ENCODE measurements around the gene PRKG1. TPM values are rescaled to one million over a fixed set of nuclear protein-coding genes. Genes with fewer than 3 reads are reported as not detected.
"Not testable (repeated sequence)": the region's sequence is repeated elsewhere in the genome, so short reads cannot be mapped to it uniquely, and the experiment has no call there.

The PRKG1 gene
- polyA plus RNA-seq, 1 donor = 38.2 TPM

DNA sequence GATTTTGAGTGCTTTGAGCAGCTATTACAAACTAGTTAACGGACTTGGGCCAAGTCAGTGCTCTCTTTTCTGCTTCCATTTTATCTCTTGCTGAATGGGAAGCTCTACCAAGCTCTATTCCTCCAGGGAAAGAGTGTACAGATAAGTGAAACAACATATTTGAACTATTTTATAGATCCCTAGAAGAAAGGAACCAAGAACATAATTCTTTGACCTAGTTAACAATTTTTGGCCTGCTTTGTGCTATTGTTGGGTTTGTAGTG, 244.8 kb downstream of the PRKG1 start:
- DNase-seq (ENCODE audit: low read depth) = no peak

DNA sequence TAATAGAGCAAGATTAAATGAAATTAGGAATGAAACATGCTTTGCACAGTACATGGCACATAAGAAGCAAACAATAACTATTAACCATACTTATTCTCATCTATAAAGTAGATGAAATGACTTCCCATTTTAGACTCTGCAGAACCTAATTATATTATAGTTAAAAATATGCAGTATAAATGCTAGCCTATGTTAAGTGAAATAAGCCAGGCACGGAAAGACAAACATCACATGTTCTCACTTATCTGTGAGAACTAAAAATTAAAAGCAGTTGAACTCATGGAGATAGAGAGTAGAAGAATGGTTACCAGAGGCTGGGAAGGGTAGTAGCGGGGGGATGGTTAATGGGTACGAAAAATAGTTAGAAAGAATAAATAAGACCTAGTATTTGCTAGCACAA, 247.0 kb downstream of the PRKG1 start:
- DNase-seq (ENCODE audit: low read depth) = no peak

DNA sequence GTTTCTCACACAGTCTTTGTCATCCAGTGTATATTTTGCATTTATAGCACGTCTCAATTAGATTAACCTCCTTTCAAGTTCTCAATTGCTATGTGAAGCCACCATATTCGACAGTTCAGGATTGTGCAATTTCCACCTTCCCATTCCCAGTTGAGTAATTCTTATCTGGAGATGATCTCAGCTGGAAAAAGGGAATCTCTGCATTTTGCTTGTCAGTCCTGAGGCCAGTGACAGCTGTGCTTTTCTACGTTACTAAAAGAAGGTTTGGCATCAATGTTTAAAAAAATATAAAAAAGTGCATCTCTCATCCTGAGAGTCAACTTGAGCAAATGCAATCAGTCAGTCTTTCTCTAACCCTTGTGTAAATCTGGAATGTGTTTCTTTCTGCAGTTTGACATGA, 247.7 kb downstream of the PRKG1 start:
- DNase-seq (ENCODE audit: low read depth) = no peak

DNA sequence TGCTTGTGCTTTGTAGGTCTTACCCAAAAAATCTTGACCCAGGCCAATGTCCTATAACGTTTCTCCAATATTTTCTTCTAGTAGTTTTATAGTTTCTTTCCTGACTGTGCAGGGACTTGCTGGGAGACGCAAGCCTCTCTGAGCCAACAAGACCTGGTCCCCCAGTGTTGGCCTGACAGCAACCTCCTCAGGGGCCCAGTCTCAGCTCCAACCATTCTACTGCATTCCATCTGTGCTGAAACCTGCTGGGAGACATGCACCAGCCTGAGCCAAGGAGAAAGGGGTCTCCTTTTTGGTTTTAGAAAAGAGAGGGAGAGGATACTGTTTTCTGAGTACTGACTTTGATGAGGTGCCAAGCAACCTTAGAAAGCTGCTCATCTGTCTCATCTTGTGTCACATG, 251.4 kb downstream of the PRKG1 start:
- no peak for DNase-seq (ENCODE audit: low read depth)

DNA sequence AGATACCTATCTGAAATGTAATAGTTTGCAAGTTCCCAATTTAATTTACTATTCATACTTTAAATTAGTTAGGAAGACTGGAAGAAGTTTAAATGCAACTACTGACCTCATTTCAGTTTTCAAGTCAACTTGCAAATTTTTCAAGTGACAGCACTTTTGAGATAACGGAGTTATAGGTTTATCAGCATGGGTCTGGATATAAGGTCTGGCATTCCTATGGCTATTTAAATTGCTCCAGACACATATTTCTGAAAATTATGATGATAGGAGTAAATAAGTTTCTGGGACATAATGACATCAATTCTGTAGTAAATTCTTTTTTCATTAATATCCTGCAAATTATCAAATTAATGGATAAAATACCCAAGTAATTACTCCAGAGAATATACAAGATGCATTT, 251.9 kb downstream of the PRKG1 start:
- DNase-seq (ENCODE audit: low read depth) = no peak

DNA sequence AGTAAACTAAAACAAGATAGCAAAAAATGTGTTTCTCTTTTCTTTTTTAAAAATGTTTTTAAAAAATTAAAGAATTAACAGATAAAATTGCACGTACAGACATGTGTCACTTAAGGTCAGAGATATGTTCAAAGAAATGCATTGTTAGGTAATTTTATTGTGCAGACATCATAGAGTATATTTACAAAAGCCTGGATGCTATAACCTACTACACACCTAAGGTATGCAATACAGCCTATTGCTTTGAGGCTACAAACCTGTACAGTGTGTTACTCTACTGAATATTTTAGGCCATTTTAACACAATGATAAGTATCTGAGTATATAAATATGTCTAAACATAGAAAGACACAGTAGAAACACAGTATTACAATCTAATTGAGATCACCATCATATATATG, 253.1 kb downstream of the PRKG1 start:
- no peak for DNase-seq (ENCODE audit: low read depth)

DNA sequence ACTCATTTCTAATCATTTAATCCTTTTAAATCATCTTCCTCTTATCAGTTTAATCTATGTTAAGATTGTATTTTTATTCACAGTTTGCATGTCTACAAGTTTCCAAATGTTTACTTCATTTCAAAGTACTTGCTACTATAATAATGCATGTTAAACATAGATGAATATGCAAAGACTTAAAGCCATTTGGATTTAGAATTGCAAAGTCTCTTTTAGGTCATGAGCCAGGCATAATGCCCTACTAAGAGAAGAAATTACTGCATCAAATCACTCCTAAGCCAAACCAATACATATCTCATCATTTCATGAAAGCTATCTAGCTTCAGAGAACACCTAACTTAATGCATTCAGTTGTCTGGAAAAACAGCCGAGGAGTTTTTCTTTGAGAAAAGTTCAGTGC, 266.1 kb downstream of the PRKG1 start:
- DNase-seq (ENCODE audit: low read depth) = no peak

DNA sequence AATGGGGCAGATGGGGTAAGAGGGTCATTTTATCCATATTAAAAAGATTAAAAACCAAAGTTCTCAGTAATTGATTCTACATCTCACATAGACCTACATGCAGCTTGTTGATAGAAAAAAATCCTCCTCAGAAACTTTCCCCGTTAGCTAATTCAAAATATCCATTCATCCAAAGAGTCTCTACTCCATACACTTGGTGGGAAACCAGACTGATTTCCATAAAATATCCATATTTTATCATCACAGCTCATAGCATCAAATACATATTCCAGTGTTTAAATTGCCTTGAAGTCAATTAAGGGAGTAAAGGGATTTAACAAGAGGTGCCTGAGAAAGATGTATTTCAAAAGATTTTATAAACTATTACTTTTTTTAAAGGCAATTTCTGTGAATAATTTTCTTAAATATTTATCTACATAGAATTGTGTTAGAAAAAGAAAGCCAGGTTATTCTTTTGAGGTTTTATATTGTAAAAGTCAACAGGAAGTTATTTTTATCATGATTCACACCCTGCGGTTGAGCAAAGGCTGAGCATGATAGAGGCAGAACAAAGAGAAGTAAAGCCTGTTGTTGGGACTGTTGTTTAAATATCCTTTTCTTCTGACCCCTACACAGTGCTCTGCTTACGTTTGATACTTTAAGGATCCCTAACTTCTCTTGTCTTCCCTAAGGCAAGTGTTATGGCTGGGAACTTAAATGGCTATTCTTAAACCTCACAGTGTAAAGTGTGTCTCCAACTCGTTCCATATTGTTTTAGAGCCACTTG, 266.7 kb downstream of the PRKG1 start:
- no peak for DNase-seq (ENCODE audit: low read depth)

DNA sequence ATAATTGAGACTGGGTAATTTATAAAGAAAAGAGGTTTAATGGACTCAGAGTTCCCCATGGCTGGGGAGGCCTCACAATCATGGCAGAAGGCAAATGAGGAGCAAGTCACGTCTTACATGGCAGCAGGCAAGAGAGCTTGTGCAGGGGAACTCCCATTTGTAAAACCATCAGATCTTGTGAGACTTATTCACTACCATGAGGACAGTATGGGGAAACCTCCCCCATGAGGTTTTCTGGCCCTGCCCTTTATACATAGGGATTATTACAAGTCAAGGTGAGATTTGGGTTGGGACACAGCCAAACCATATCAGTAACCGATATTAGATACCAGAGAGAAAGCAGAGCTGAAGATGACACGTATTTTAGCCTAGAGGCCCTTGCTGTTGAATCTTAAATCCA, 267.5 kb downstream of the PRKG1 start:
- DNase-seq (ENCODE audit: low read depth) = not testable (repeated sequence)

DNA sequence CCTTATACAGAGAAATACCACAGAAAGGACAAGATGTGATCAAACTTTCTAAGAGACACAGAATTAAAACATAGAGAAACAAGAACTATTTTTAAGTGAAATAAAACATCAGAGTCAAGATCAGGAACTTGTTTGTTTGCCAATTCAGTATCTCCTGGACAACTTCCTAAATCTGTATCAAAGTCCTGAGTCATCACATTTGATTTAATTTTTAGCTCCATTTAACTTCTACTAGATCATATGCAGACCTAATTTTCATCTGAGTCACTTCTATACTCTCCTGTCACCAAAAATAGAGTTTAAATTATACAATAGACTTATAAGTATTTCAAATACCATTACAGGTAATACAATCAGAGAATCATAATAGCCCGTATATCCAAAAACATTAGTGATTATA, 268.1 kb downstream of the PRKG1 start:
- no peak for DNase-seq (ENCODE audit: low read depth)

DNA sequence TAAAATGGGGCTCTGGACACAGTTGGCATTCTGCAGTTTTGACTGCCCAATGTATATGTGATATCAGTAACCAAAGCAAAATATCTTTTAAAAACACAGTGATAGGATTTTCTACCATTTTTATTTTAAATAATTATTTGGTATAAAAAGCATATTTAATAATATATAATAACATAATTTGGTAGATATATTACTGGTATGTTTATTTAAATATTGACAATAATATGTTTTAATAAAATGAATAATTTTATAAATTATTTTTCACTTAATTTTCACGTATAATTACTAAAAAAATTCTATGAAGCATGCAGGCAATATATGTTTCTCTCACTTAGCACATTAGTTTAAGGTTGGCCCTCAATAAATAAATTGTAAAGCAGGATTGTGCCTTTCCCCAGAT, 269.1 kb downstream of the PRKG1 start:
- DNase-seq (ENCODE audit: low read depth) = no peak

DNA sequence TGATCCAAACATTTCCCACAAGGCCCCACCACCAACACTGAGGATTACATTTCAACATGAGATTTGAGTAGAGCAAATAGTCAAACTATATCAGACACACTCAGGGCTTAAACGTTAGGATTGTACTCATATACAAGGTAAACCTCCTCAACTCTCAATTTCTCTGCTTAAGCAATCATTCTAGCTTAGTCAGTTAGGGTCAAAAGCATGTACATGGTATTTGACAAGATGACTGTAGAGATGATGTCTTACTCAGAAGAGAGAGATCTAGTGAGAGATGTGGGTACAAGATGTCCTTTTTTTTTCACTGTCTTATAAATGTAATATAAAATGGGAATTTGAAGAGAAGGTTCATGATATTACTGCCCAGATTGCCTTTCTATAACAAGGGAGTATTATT, 270.1 kb downstream of the PRKG1 start:
- no peak for DNase-seq (ENCODE audit: low read depth)

DNA sequence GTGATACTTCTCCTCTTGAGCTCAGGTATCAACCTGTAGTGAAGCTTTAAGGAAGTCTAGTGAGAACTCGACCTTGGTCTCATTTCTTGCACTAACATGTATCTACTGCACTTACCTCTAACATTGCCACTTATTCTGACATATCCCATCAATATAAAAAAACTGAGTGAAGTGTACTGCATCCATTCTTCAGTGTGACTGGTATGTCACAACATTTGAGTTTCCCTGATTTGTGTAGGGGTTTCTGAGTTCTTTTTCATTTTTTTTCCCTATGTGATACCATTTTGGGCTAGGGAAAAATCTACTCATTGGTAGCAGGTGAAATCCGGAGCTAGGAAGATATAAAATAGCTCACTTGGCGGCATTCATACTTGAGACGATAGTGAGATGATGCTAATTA, 274.3 kb downstream of the PRKG1 start:
- no peak for DNase-seq (ENCODE audit: low read depth)

DNA sequence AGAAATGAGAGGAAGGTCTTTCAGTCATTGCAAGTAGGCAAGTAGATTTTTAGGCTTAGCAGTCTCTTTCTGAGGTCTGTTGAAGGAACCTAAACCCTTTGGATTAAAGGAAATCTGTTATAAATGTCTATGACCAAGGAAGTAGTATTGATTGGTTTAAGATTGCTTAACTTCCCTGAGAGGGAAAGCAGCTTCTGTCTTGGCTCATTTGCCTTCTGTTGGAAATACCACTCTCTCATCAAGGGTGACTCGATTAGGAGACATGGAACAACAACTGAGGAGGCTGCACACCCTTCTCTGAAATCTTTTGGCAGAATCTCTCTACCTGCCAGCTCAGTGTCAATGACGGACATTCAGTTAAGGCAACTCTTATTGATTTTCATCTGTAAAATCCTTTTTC, 282.9 kb downstream of the PRKG1 start:
- no peak for DNase-seq (ENCODE audit: low read depth)

DNA sequence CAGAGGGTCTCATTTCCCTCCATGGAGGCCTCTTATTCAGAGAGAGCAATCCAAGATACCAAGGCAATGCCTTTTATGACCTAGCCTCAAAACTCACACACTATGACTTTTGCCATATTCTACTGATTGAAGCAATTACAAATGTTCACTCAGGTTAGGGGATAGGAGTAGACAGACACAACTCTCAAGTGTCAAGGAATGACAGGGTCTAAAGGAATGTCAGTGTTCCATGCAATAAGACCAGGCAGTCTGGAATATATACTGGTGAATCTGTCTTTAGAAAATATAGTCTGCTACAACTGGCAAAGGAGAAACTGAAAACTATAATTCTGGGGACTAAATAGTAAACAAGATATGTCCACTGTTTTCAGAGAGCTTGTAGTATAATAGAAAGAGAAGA, 283.9 kb downstream of the PRKG1 start:
- no peak for DNase-seq (ENCODE audit: low read depth)

DNA sequence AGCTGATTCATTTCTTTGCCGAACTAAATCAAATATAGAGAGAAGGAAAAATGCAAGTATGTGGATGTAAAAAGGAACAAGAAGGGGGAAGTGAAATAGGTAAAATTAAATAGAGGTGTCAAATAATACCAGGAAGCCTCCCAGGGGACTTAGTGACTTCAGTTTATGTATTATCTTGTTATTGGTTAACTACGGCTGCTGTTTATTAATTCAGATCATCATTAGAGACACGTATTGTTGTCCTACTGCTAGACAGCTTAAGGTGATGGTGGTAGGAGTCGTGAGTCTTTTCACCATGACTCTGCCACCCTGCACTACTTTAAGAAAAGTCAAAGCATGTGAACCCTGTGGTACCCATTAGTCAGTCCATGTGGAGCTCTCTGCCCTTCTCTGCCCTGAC, 289.1 kb downstream of the PRKG1 start:
- no peak for DNase-seq (ENCODE audit: low read depth)

DNA sequence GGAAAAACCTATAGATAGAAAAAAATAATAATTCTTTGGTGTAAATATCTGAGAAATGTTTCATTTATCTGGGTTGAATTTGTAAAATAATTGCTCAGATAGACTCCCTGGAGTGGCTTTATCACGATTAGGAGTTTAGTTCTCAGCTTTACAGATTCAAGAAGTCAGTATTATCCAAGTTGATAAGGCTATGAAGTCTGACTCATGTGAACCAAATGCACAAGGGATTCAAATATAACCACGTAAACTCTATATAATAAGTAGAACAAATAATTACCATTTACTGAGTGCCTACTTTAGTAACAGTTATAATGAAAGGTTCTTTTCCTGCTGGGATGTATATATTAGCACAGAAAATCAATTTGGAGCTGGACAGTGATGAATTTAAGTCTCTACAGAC, 290.4 kb downstream of the PRKG1 start:
- DNase-seq (ENCODE audit: low read depth) = no peak

DNA sequence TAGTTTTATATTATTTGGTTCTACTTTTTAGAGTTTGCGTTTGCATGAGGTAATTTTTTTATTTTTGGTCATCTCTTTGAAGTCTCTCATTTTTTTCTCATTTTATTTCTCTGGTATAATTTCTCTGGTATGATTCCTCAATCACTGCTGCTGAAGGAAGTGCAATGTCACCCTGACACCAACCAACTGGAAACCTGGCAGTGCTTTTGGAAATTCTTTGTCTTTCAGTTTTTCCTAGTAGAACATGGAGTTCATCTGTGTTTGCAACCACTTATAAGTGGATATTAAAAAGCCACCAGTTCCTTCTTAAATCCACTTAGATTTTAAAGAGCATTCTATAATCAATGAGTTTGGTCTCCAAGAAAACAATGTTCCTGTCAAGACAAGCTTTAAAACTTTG, 291.8 kb downstream of the PRKG1 start:
- DNase-seq (ENCODE audit: low read depth) = no peak

DNA sequence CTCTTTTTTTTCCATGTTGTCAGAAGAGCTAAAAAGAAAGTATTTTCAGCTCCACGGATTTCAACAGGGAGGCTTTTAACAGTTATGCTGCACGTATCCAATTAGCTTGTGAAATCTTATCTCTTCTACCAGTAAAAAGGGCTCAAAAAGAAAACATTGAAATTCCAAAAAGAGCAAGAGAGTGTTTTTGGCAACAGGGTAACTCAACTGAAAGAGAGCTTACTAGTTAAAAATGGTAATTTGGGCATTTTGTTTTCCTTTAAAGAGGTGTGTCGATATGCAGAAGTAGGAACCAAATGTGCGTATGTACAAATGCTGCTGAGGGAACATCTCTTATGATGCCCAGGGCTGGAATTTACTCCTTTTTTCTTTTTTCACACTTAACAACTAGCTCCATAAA, 292.8 kb downstream of the PRKG1 start:
- DNase-seq (ENCODE audit: low read depth) = no peak

DNA sequence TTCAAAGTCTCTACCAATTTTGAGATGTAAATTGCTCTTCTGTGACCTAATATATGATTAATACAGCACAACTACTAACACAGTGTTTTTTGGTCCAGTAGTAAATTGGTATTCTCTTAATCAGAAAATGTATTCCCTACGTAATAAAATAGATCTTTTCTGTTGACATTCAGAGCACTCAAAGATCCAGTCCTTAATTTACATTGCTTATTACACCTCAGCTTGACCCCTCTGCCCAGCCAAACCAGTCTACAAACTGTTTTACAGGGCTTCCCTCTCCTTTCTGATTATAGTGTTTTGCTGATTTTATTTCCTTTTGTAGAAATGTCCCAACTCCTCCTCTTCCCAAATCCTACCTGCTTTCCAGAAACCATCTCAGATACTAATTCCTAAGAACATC, 293.4 kb downstream of the PRKG1 start:
- DNase-seq (ENCODE audit: low read depth) = no peak

DNA sequence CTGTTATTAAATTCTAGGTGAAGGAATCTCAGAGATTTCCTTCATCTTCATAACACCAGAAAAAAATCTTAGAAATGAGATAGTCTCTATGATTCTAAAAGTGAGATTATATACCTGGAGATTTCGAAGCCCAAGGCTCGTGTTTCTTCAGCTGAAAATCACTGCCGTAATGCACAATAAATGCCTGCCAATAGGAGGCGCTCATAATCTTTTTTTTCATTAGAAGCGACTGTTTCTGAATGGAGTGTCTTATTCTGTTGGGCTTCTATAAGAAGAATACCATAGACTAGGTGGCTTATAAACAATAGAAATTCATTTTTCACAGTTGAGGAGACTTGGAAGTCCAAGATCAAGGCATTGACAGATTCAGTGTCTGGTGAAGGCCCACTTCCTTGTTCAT, 294.7 kb downstream of the PRKG1 start:
- DNase-seq (ENCODE audit: low read depth) = no peak

DNA sequence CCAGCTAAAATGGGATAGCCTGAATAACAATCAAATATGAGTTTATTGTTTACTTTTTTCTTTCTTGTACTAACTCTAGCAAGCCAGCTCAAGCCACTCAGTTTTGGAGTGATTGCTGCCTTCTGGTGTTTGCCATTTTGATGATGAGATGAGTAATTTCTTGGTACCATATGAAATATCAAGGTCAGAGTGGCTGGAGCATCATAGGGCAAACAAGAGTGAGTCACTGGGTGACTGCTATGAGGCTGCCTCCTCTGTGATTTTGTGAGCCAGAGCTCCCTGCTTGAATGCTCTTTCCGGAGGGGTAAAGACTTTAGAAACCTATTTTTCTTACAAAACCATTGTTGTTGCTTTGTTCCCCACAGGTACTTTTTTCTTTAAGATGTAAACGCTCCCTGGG, 295.6 kb downstream of the PRKG1 start:
- no peak for DNase-seq (ENCODE audit: low read depth)

DNA sequence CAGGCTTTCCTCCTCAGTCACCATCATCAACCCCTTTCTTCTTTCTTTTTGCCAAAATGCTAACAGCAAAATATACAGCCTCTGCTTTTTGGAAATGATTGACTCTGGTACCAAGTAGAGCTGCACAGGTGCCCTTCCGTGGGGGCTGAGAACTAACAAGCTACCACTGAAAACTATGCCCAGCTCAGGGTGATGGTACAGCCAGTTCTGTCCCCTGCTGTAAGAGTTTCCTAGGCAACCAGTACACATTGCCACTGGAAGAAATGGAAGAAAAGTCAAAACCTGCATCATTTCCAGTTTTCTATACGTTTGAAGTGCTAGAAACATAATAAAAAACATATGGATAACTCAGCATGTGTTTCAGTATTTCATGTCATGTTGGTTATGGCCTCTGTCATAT, 297.5 kb downstream of the PRKG1 start:
- DNase-seq (ENCODE audit: low read depth) = no peak

DNA sequence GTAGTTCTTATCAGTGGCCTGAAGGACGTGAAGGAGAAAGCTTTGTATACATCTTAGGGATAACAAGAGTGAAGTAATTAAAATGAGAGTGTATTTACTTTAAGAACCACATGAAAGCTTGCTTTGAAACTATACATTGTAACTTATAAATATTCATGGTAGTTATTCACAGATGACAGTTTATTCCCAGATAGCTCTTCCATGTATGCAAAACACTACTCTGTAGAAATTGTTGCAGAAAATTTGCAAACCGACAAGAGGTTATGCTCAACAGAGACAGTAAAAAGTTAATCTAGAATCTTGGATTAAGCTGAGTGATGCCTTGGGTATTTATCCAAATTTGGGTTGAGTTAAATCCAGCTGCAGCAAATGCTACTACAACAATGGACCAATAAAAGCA, 301.5 kb downstream of the PRKG1 start:
- DNase-seq (ENCODE audit: low read depth) = no peak
